ENCODE measurements around the gene LAMB1. TPM values are rescaled to one million over a fixed set of nuclear protein-coding genes. Genes with fewer than 3 reads are reported as not detected.
"Not testable (repeated sequence)": the region's sequence is repeated elsewhere in the genome, so short reads cannot be mapped to it uniquely, and the experiment has no call there.

Gene LAMB1
- total and polyA plus RNA-seq, 9 donors: 233 to 692 (median 529) TPM

- H3K36me3 ChIP-seq (ENCODE audit: control insufficient read depth, insufficient read depth, low read length): peaks cover 16% of the 10 kb centered on the region
- H3K27me3 ChIP-seq (ENCODE audit: control insufficient read depth, insufficient read depth, low read length): no peaks in the 10 kb centered on the region
- no peaks in the 10 kb centered on the region for H3K4me1 ChIP-seq (ENCODE audit: control insufficient read depth, insufficient read depth, low read length)
- DNase-seq: no peak
- no CpG with 5 or more reads among the region's 1 CpG for WGBS (ENCODE audit: insufficient coverage)
- no peak overlapping the region for H3K27ac ChIP-seq (ENCODE audit: low read length)
- H3K9me3 ChIP-seq (replicated peaks; ENCODE audit: control insufficient read depth, low read depth, low read length): no peaks in the 10 kb centered on the region
- no peak overlapping the region for H3K4me3 ChIP-seq (ENCODE audit: low read length)
Observed at GRCh38 chr7:107909445-107909844, 93.5 kb downstream of the LAMB1 start.

- no peak for DNase-seq
- peaks cover 23% of the 10 kb centered on the region for H3K36me3 ChIP-seq (ENCODE audit: control insufficient read depth, insufficient read depth, low read length)
- WGBS (ENCODE audit: insufficient coverage): 100% methylated on average over 1 of the region's 2 CpGs
- no peak overlapping the region for H3K27ac ChIP-seq (ENCODE audit: low read length)
- H3K9me3 ChIP-seq (replicated peaks; ENCODE audit: control insufficient read depth, low read depth, low read length): no peaks in the 10 kb centered on the region
- H3K27me3 ChIP-seq (ENCODE audit: control insufficient read depth, insufficient read depth, low read length): no peaks in the 10 kb centered on the region
- H3K4me1 ChIP-seq (ENCODE audit: control insufficient read depth, insufficient read depth, low read length): no peaks in the 10 kb centered on the region
- no peak overlapping the region for H3K4me3 ChIP-seq (ENCODE audit: low read length)
Observed at GRCh38 chr7:107907790-107908189, 95.2 kb downstream of the LAMB1 start.

GRCh38 chr7:107902381-107902780 is 100.6 kb downstream of the LAMB1 start:
- Histone ChIP-seq H3K4me1 (ENCODE audit: control insufficient read depth, insufficient read depth, low read length) (no peaks in the 10 kb centered on the region), H3K36me3 (ENCODE audit: control insufficient read depth, insufficient read depth, low read length) (peaks cover 14% of the 10 kb centered on the region)
- no peak for DNase-seq

GRCh38 chr7:107900496-107901015 is 102.4 kb downstream of the LAMB1 start:
- Histone ChIP-seq H3K27me3 (ENCODE audit: control insufficient read depth, insufficient read depth, low read length) (no peaks in the 10 kb centered on the region), H3K9me3 (replicated peaks; ENCODE audit: control insufficient read depth, low read depth, low read length) (no peaks in the 10 kb centered on the region), H3K27ac (ENCODE audit: low read length) (no peak overlapping the region), H3K36me3 (ENCODE audit: control insufficient read depth, insufficient read depth, low read length) (peaks cover 7% of the 10 kb centered on the region), H3K4me1 (ENCODE audit: control insufficient read depth, insufficient read depth, low read length) (no peaks in the 10 kb centered on the region), H3K4me3 (ENCODE audit: low read length) (no peak overlapping the region)
- WGBS (ENCODE audit: insufficient coverage): no CpG with 5 or more reads among the region's 1 CpG
- no peak for DNase-seq

More at GRCh38 chr7:107902381-107902780, 100.6 kb downstream of the LAMB1 start:
- Histone ChIP-seq H3K9me3 (replicated peaks; ENCODE audit: control insufficient read depth, low read depth, low read length) (no peaks in the 10 kb centered on the region), H3K27me3 (ENCODE audit: control insufficient read depth, insufficient read depth, low read length) (no peaks in the 10 kb centered on the region), H3K4me3 (ENCODE audit: low read length) (no peak overlapping the region), H3K27ac (ENCODE audit: low read length) (no peak overlapping the region)

- no CpG with 5 or more reads among the region's 2 CpGs for WGBS (ENCODE audit: insufficient coverage)
- Histone ChIP-seq H3K9me3 (replicated peaks; ENCODE audit: control insufficient read depth, low read depth, low read length) (no peaks in the 10 kb centered on the region), H3K36me3 (ENCODE audit: control insufficient read depth, insufficient read depth, low read length) (peaks cover 15% of the 10 kb centered on the region), H3K4me1 (ENCODE audit: control insufficient read depth, insufficient read depth, low read length) (no peaks in the 10 kb centered on the region), H3K27ac (ENCODE audit: low read length) (no peak overlapping the region), H3K27me3 (ENCODE audit: control insufficient read depth, insufficient read depth, low read length) (no peaks in the 10 kb centered on the region), H3K4me3 (ENCODE audit: low read length) (no peak overlapping the region)
- no peak for DNase-seq
Observed at GRCh38 chr7:107898997-107899594, 103.9 kb downstream of the LAMB1 start.

- not testable (repeated sequence) for H3K27me3 ChIP-seq (ENCODE audit: control insufficient read depth, insufficient read depth, low read length); DNase-seq; H3K4me3 ChIP-seq (ENCODE audit: low read length); H3K9me3 ChIP-seq (replicated peaks; ENCODE audit: control insufficient read depth, low read depth, low read length); H3K27ac ChIP-seq (ENCODE audit: low read length); H3K4me1 ChIP-seq (ENCODE audit: control insufficient read depth, insufficient read depth, low read length)
- H3K36me3 ChIP-seq (ENCODE audit: control insufficient read depth, insufficient read depth, low read length): peaks cover 15% of the 10 kb centered on the region
- WGBS (ENCODE audit: insufficient coverage): 100% methylated on average over 3 of the region's 8 CpGs
Observed at GRCh38 chr7:107892367-107892741, 110.6 kb downstream of the LAMB1 start.

GRCh38 chr7:107891636-107892366 is 111.2 kb downstream of the LAMB1 start:
- H3K27me3 ChIP-seq (ENCODE audit: control insufficient read depth, insufficient read depth, low read length): no peaks in the 10 kb centered on the region
- peak overlapping the region; percentile 75 for H3K4me3 ChIP-seq (ENCODE audit: low read length)
- peak overlapping the region; percentile 87 for H3K27ac ChIP-seq (ENCODE audit: low read length)
- 80% methylated on average over 3 of the region's 9 CpGs for WGBS (ENCODE audit: insufficient coverage)
- peaks cover 9% of the 10 kb centered on the region for H3K4me1 ChIP-seq (ENCODE audit: control insufficient read depth, insufficient read depth, low read length)
- peaks cover 15% of the 10 kb centered on the region for H3K36me3 ChIP-seq (ENCODE audit: control insufficient read depth, insufficient read depth, low read length)
- H3K9me3 ChIP-seq (replicated peaks; ENCODE audit: control insufficient read depth, low read depth, low read length): no peaks in the 10 kb centered on the region
- no peak for DNase-seq

- Histone ChIP-seq H3K27ac (ENCODE audit: low read length) (peak within 1 kb of the TSS; percentile 87), H3K9me3 (replicated peaks; ENCODE audit: control insufficient read depth, low read depth, low read length) (no peaks in the 10 kb centered on the region), H3K27me3 (ENCODE audit: control insufficient read depth, insufficient read depth, low read length) (no peaks in the 10 kb centered on the region), H3K36me3 (ENCODE audit: control insufficient read depth, insufficient read depth, low read length) (peaks cover 15% of the 10 kb centered on the region), H3K4me1 (ENCODE audit: control insufficient read depth, insufficient read depth, low read length) (peaks cover 9% of the 10 kb centered on the region), H3K4me3 (ENCODE audit: low read length) (peak within 1 kb of the TSS; percentile 75)
- peak; percentile 97 for DNase-seq
- under 1% methylated on average over 53 of the region's 55 CpGs for WGBS (ENCODE audit: insufficient coverage)
Observed at GRCh38 chr7:107890962-107891635, 111.9 kb downstream of the LAMB1 start, which contains the start of gene DLD. TSS of gene DLD (plus strand) at chr7:107891183. CDS start at chr7:107891251, 68 bp downstream.

- Histone ChIP-seq H3K9me3 (replicated peaks; ENCODE audit: control insufficient read depth, low read depth, low read length) (no peaks in the 10 kb centered on the region), H3K27ac (ENCODE audit: low read length) (peak overlapping the region; percentile 87), H3K27me3 (ENCODE audit: control insufficient read depth, insufficient read depth, low read length) (peaks cover 4% of the 10 kb centered on the region), H3K4me3 (ENCODE audit: low read length) (peak overlapping the region; percentile 75), H3K36me3 (ENCODE audit: control insufficient read depth, insufficient read depth, low read length) (peaks cover 15% of the 10 kb centered on the region), H3K4me1 (ENCODE audit: control insufficient read depth, insufficient read depth, low read length) (peaks cover 9% of the 10 kb centered on the region)
- DNase-seq: no peak
- whole genome bisulfite sequencing (ENCODE audit: insufficient coverage): no CpG with 5 or more reads among the region's 7 CpGs
Observed at GRCh38 chr7:107890493-107890961, 112.4 kb downstream of the LAMB1 start.

- H3K27ac ChIP-seq (ENCODE audit: low read length): no peak overlapping the region
- no peak overlapping the region for H3K4me3 ChIP-seq (ENCODE audit: low read length)
- H3K36me3 ChIP-seq (ENCODE audit: control insufficient read depth, insufficient read depth, low read length): peaks cover 12% of the 10 kb centered on the region
- peaks cover 9% of the 10 kb centered on the region for H3K4me1 ChIP-seq (ENCODE audit: control insufficient read depth, insufficient read depth, low read length)
- no peak for DNase-seq
- WGBS (ENCODE audit: insufficient coverage): no CpG with 5 or more reads among the region's 3 CpGs
- no peaks in the 10 kb centered on the region for H3K9me3 ChIP-seq (replicated peaks; ENCODE audit: control insufficient read depth, low read depth, low read length)
- H3K27me3 ChIP-seq (ENCODE audit: control insufficient read depth, insufficient read depth, low read length): peaks cover 4% of the 10 kb centered on the region
Observed at GRCh38 chr7:107889992-107890391, 113.0 kb downstream of the LAMB1 start.

Measured in muscle of leg (tissue), 11 donors.